HCT116 (cell line): ENCODE data around the gene SIL1. TPM values are rescaled to one million over a fixed set of nuclear protein-coding genes. Genes with fewer than 3 reads are reported as not detected.
A peak's percentile ranks its signal among the peaks of the same experiment; 100 is the strongest.

Experiments used
- ATAC-seq: fragments of 200-7000 bp; cut with Tn5 transposase; 2 replicates; pipeline ENCODE4 v1.9.1; 2020; ENCODE audit warnings: mild to moderate bottlenecking, moderate library complexity
- BruUV-seq: library from RNA; stranded (reverse); fragments of 400-500 nt; replicated peaks from 2 replicates; lab custom pipeline; 2021; lab: Mats Ljungman, UMichigan
- CTCF ChIA-PET: fragments of 300-600 bp; sonication (Branson Sonifier 250); formaldehyde crosslinking; loops from one replicate; lab custom pipeline; 2021; ENCODE audit warnings: antibody characterized with exemption; lab: Charles Lee
- POLR2A ChIA-PET: fragments of 300-600, 350-600 bp; sonication (Branson Sonifier 250); formaldehyde crosslinking; loops from one replicate; lab custom pipeline; 2021; ENCODE audit warnings: antibody characterized with exemption; lab: Charles Lee
- RAD21 ChIA-PET, 2 experiments: fragments of 300-600 bp; sonication (Branson Sonifier 250); formaldehyde crosslinking; loops; one replicate each; lab custom pipeline; 2023; ENCODE audit warnings: low total read pairs in 2 of 2; ENCODE audit not compliant: uncharacterized antibody in 2 of 2, unreplicated experiment in 2 of 2, low non-redundant PET in 1 of 2; lab: Charles Lee
- DNase-seq: peaks from one replicate; pipeline ENCODE4 v3.0.0-alpha.2; 2010; ENCODE audit warnings: low read depth, low spot score
- H2AFZ ChIP-seq: fragments of 200-600 bp; shearing (Covaris generic), sonication (generic); 2 replicates; pipeline ENCODE4 v1.6.1; 2017; ENCODE audit warnings: low read depth, mixed run types, mixed read lengths, antibody characterized with exemption, low read length; ENCODE audit not compliant: poor library complexity, severe bottlenecking
- H3K27ac ChIP-seq: 2 replicates; pipeline ENCODE4 v1.5.1; 2012; ENCODE audit warnings: low read depth, low read length
- H3K27me3 ChIP-seq: fragments of 200-600 bp; sonication (generic); 2 replicates; pipeline ENCODE4 v1.6.1; 2016; ENCODE audit warnings: mixed run types, low read length, mixed read lengths; ENCODE audit not compliant: insufficient read depth
- H3K36me3 ChIP-seq, 2 experiments: fragments of 200-500 bp in 1 of 2; fragments of 200-600 bp in 1 of 2; sonication (Bioruptor generic) in 1 of 2; sonication (generic) in 1 of 2; 2 replicates each; pipeline versions ENCODE4 v1.5.1 to v1.6.1; 2014 to 2016; ENCODE audit warnings: low read length in 2 of 2, inconsistent platforms in 1 of 2, mixed read lengths in 1 of 2, mixed run types in 1 of 2; ENCODE audit not compliant: insufficient read depth in 2 of 2, control insufficient read depth in 1 of 2
- H3K4me1 ChIP-seq, 2 experiments: fragments of 200-600 bp in 1 of 2; sonication (generic) in 1 of 2; 2 replicates each; pipeline versions ENCODE4 v1.5.1 to v1.6.1; 2012 to 2017; ENCODE audit warnings: low read length in 2 of 2, inconsistent platforms in 1 of 2, mild to moderate bottlenecking in 1 of 2, mixed read lengths in 1 of 2, mixed run types in 1 of 2, moderate library complexity in 1 of 2; ENCODE audit not compliant: insufficient read depth in 2 of 2, control insufficient read depth in 1 of 2
- H3K4me2 ChIP-seq: fragments of 200-600 bp; sonication (generic); 2 replicates; pipeline ENCODE4 v1.6.1; 2017; ENCODE audit warnings: mixed run types, low read length, mixed read lengths
- H3K4me3 ChIP-seq, 2 experiments: fragments of 200-600 bp in 1 of 2; sonication (generic) in 1 of 2; replicated peaks in 1 of 2; 2 replicates each; pipeline ENCODE4 v1.5.1; 2011 to 2016; ENCODE audit warnings: low read length in 2 of 2, control low read depth in 1 of 2, low read depth in 1 of 2, mild to moderate bottlenecking in 1 of 2, mixed read lengths in 1 of 2, mixed run types in 1 of 2
- H3K79me2 ChIP-seq: fragments of 200-600 bp; sonication (generic); 2 replicates; pipeline ENCODE4 v1.6.1; 2017; ENCODE audit warnings: mild to moderate bottlenecking, mixed run types, low read length, moderate library complexity, mixed read lengths; ENCODE audit not compliant: insufficient read depth
- H3K9ac ChIP-seq: fragments of 200-600 bp; sonication (generic); 2 replicates; pipeline ENCODE4 v1.6.1; 2016; ENCODE audit warnings: low read length, mixed read lengths
- H3K9me2 ChIP-seq: fragments of 200-600 bp; sonication (generic), shearing (Covaris generic); 2 replicates; pipeline ENCODE4 v1.6.1; 2017; ENCODE audit warnings: mixed run types, mild to moderate bottlenecking, moderate library complexity; ENCODE audit not compliant: insufficient read depth
- H3K9me3 ChIP-seq, 2 experiments: fragments of 200-500 bp in 1 of 2; fragments of 200-600 bp in 1 of 2; sonication (Bioruptor generic) in 1 of 2; sonication (generic) in 1 of 2; 2 replicates each; pipeline ENCODE4 v1.6.1; 2014 to 2017; ENCODE audit warnings: low read length in 2 of 2, mixed read lengths in 2 of 2, inconsistent platforms in 1 of 2, low read depth in 1 of 2, mild to moderate bottlenecking in 1 of 2, mixed run types in 1 of 2, moderate library complexity in 1 of 2; ENCODE audit not compliant: control insufficient read depth in 1 of 2, insufficient read depth in 1 of 2
- H4K20me1 ChIP-seq: fragments of 200-600 bp; sonication (generic), shearing (Covaris generic); 2 replicates; pipeline ENCODE4 v1.6.1; 2017; ENCODE audit warnings: mixed run types, mild to moderate bottlenecking, moderate library complexity; ENCODE audit not compliant: insufficient read depth
- RAD21 ChIP-seq: IDR thresholded peaks from 2 replicates; pipeline ENCODE4 v1.6.1; 2012; ENCODE audit warnings: low read depth, mild to moderate bottlenecking
- YY1 ChIP-seq: IDR thresholded peaks from 2 replicates; pipeline ENCODE4 v1.6.1; 2011; ENCODE audit warnings: low read length, low read depth, moderate library complexity, mild to moderate bottlenecking; ENCODE audit not compliant: insufficient replicate concordance; ENCODE audit errors: extremely low read depth
- intact Hi-C: fragments of 100-400 bp; cut with micrococcal nuclease; formaldehyde crosslinking; loops from 2 replicates; pipeline ENCODE4 v1.10.0; 2022
- total RNA-seq: library from RNA; stranded (reverse); gene quantifications from one replicate; pipeline ENCODE4 v1.2.1, GENCODE V29; 2021; ENCODE audit not compliant: unreplicated experiment
- TF ChIP-seq, protein P1 (sequence below): IDR thresholded peaks from 2 replicates; pipeline ENCODE4 v1.6.1; 2011; ENCODE audit warnings: mild to moderate bottlenecking, low read length, moderate library complexity; ENCODE audit not compliant: insufficient replicate concordance; ENCODE audit errors: extremely low read depth
- TF ChIP-seq, protein P2 (sequence below), 3 experiments: fragments of 200-600 bp in 1 of 3; sonication (generic) in 1 of 3; IDR thresholded peaks in 2 of 3; conservative IDR thresholded peaks in 1 of 3; 2 replicates each; pipeline ENCODE4 v1.5.1; 2012 to 2017; ENCODE audit warnings: low read depth in 2 of 3, low read length in 2 of 3, antibody characterized with exemption in 1 of 3, borderline replicate concordance in 1 of 3, control low read depth in 1 of 3, mild to moderate bottlenecking in 1 of 3, mixed read lengths in 1 of 3, mixed run types in 1 of 3, moderate library complexity in 1 of 3; ENCODE audit not compliant: insufficient read depth in 1 of 3

SIL1 gene
- total RNA-seq, 1 experiment from 2014 or later: 34.0 TPM

DNA sequence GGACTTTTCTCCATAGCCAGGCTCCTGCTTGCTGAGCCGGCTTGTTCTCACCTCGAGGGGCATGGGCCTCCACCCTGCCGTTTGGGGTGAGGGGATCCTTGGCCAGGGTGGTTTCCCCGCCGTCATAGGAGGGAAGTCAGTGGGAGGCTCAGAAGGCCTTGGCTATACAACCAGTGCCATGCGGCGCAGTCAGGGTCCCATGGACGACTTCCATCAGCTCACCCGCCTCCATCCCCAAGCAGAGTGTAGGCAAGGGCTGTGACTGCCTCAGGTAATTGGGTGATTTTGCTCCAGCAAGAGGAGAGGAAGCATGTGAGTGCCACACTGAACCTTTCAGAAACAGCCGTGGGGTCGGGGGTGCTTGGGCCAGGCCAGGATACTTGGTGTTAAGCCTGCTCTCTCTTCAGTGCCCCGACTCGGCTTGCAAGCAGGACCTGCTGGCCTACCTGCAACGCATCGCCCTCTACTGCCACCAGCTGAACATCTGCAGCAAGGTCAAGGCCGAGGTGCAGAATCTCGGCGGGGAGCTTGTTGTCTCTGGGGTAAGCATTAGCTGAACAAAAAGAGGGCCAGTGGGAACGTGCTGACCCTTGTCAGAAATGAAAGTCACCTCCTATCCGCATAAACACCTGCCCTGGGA is 265.9 kb downstream of the SIL1 start:
- ATAC-seq (peak; percentile 49), DNase-seq (no peak)
- no peaks in the 10 kb centered on the region for H3K4me1 ChIP-seq
- H3K4me3 ChIP-seq: no peak overlapping the region
- intact Hi-C loops: loop anchor here (5.0 to 10.0 kb wide), 2 partner anchors 290 to 333 kb away; no protein-coding TSS in a partner anchor
- peaks cover 35 to 41% of the 10 kb centered on the region in 2 experiments for H3K36me3 ChIP-seq
- H3K9ac ChIP-seq: no peak overlapping the region
- H3K9me3 ChIP-seq: no peaks in the 10 kb centered on the region
- H3K4me2 ChIP-seq: no peak overlapping the region
- ChIA-PET CTCF (no interaction called here), POLR2A (no interaction called here), RAD21 (interaction anchor here in 1 of 2 experiments (0.5 kb wide), 1 partner anchor 295 kb away, joined by 3 read pairs; no protein-coding TSS in a partner anchor)
- no TSS peak for BruUV-seq
- no peaks in the 10 kb centered on the region for H3K27me3 ChIP-seq
- TF ChIP-seq RAD21 (peak; percentile 43), YY1 (no peak)
- TF ChIP-seq, protein P1, sequence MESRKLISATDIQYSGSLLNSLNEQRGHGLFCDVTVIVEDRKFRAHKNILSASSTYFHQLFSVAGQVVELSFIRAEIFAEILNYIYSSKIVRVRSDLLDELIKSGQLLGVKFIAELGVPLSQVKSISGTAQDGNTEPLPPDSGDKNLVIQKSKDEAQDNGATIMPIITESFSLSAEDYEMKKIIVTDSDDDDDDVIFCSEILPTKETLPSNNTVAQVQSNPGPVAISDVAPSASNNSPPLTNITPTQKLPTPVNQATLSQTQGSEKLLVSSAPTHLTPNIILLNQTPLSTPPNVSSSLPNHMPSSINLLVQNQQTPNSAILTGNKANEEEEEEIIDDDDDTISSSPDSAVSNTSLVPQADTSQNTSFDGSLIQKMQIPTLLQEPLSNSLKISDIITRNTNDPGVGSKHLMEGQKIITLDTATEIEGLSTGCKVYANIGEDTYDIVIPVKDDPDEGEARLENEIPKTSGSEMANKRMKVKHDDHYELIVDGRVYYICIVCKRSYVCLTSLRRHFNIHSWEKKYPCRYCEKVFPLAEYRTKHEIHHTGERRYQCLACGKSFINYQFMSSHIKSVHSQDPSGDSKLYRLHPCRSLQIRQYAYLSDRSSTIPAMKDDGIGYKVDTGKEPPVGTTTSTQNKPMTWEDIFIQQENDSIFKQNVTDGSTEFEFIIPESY: no peak
- TF ChIP-seq, protein P2, sequence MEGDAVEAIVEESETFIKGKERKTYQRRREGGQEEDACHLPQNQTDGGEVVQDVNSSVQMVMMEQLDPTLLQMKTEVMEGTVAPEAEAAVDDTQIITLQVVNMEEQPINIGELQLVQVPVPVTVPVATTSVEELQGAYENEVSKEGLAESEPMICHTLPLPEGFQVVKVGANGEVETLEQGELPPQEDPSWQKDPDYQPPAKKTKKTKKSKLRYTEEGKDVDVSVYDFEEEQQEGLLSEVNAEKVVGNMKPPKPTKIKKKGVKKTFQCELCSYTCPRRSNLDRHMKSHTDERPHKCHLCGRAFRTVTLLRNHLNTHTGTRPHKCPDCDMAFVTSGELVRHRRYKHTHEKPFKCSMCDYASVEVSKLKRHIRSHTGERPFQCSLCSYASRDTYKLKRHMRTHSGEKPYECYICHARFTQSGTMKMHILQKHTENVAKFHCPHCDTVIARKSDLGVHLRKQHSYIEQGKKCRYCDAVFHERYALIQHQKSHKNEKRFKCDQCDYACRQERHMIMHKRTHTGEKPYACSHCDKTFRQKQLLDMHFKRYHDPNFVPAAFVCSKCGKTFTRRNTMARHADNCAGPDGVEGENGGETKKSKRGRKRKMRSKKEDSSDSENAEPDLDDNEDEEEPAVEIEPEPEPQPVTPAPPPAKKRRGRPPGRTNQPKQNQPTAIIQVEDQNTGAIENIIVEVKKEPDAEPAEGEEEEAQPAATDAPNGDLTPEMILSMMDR (IDR thresholded peaks at IDR 0.05 in 2 of 3, conservative IDR thresholded peaks at IDR 0.05 in 1 of 3; ENCODE audit: borderline replicate concordance in 1 of 3, insufficient read depth in 1 of 3, low read depth in 2 of 3, low read length in 2 of 3): peak; percentile 20 to 41 (median 37); a peak in 5 of 6 replicates
- no peaks in the 10 kb centered on the region for H3K9me2 ChIP-seq
- H3K27ac ChIP-seq: no peak overlapping the region
- no peaks in the 10 kb centered on the region for H4K20me1 ChIP-seq
- no peak overlapping the region for H2AFZ ChIP-seq
- no peaks in the 10 kb centered on the region for H3K79me2 ChIP-seq
